ENCODE measurements around the gene SCN2B.

DNA sequence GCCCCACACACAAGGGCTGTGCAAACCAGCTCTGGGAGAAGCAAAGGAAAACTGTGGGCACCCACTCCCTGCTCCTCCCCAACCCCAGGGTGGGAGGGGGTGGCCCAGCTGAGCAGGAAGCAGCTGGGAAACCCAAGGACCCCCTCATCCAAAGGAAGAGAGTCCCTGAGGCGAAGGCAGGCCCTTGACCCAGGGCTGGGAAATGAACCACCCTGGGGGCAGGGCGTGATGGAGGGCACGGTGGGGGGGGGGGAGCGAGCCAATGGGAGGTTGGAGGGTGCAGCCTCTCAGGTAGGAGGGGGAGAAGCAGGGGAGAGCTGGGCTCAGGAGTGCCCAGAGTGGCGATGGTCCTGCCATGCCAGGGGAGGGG is 40.7 kb downstream of the SCN2B start:
- TF ChIP-seq POLR2A (IDR thresholded peaks at IDR 0.05; ENCODE audit: low read depth, low read length) (no peak), FOS (IDR thresholded peaks at IDR 0.05; ENCODE audit: low read depth, low read length) (no peak), MAFK (IDR thresholded peaks at IDR 0.05; ENCODE audit: low read depth, low read length) (no peak), SMC3 (IDR thresholded peaks at IDR 0.05; ENCODE audit: low read depth, low read length) (no peak)
- TF ChIP-seq, protein P1, sequence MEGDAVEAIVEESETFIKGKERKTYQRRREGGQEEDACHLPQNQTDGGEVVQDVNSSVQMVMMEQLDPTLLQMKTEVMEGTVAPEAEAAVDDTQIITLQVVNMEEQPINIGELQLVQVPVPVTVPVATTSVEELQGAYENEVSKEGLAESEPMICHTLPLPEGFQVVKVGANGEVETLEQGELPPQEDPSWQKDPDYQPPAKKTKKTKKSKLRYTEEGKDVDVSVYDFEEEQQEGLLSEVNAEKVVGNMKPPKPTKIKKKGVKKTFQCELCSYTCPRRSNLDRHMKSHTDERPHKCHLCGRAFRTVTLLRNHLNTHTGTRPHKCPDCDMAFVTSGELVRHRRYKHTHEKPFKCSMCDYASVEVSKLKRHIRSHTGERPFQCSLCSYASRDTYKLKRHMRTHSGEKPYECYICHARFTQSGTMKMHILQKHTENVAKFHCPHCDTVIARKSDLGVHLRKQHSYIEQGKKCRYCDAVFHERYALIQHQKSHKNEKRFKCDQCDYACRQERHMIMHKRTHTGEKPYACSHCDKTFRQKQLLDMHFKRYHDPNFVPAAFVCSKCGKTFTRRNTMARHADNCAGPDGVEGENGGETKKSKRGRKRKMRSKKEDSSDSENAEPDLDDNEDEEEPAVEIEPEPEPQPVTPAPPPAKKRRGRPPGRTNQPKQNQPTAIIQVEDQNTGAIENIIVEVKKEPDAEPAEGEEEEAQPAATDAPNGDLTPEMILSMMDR (conservative IDR thresholded peaks at IDR 0.05; ENCODE audit: low read depth, low read length) = no peak

All from IMR-90 (cell line).